ENCODE data around the gene TRIM63. TPM values are rescaled to one million over a fixed set of nuclear protein-coding genes. Genes with fewer than 3 reads are reported as not detected.

TRIM63 gene
- polyA plus RNA-seq, 1 of the 3 experiments (the other 2 are of a cell fraction), result not detected

- POLR2A ChIA-PET, result interaction anchor here (1.0 kb wide), 1 partner anchor 13 kb away, joined by 3 read pairs; no protein-coding TSS in a partner anchor
- Histone ChIP-seq H3F3A (replicated peaks; ENCODE audit: insufficient read depth) (no peaks in the 10 kb centered on the region), H3K4me3 (ENCODE audit: low read depth in 2 of 2, low read length in 1 of 2) (no peak overlapping the region), H3K4me2 (no peak overlapping the region), H3K27me3 (ENCODE audit: insufficient read depth) (no peaks in the 10 kb centered on the region), H4K20me1 (ENCODE audit: insufficient read depth) (no peaks in the 10 kb centered on the region), H2AFZ (ENCODE audit: low read depth) (no peak overlapping the region), H3K36me3 (replicated peaks in 1 of 2; ENCODE audit: control insufficient read depth in 1 of 2, insufficient read depth in 2 of 2, low read length in 1 of 2) (peaks cover 15 to 23% of the 10 kb centered on the region in 2 experiments), H3K27ac (ENCODE audit: low read depth in 2 of 2, low read length in 1 of 2) (no peak overlapping the region), H3K9me3 (no peaks in the 10 kb centered on the region), H3K9me2 (no peaks in the 10 kb centered on the region), H3K4me1 (ENCODE audit: control insufficient read depth in 1 of 2, insufficient read depth in 2 of 2, low read depth in 1 of 2, low read length in 1 of 2) (peaks cover 5 to 13% of the 10 kb centered on the region in 2 experiments), H3K79me2 (ENCODE audit: insufficient read depth) (peaks cover 24% of the 10 kb centered on the region), H3K9ac (no peak overlapping the region)
- 87% methylated on average over 12 of the region's 12 CpGs for WGBS (ENCODE audit: low lambda C conversion rate)
- CTCF ChIA-PET, result interaction anchor here (1.1 to 15.7 kb wide), 3 partner anchors 10 to 207 kb away, joined by 4 to 235 read pairs (median 7); no protein-coding TSS in a partner anchor
- TF ChIP-seq JUND (IDR thresholded peaks at IDR 0.05) (no peak), SMC3 (IDR thresholded peaks at IDR 0.05; ENCODE audit: low read depth, low read length) (no peak), POLR2AphosphoS5 (IDR thresholded peaks at IDR 0.05; ENCODE audit: low read depth, low read length) (no peak), TCF12 (IDR thresholded peaks at IDR 0.05) (no peak), EP300 (IDR thresholded peaks at IDR 0.05; ENCODE audit: borderline replicate concordance in 1 of 2, low read depth in 1 of 2, low read length in 1 of 2) (no peak), GATA2 (CRISPR knock-in tag; IDR thresholded peaks at IDR 0.05) (no peak), USF1 (IDR thresholded peaks at IDR 0.05; ENCODE audit: borderline replicate concordance, low read depth) (no peak), FOSL2 (IDR thresholded peaks at IDR 0.05; ENCODE audit: borderline replicate concordance, low read depth) (no peak), MXI1 (IDR thresholded peaks at IDR 0.05; ENCODE audit: low read depth, low read length) (no peak), EZH2phosphoT487 (IDR thresholded peaks at IDR 0.05; ENCODE audit: borderline replicate concordance, low read depth) (no peak), PBX3 (IDR thresholded peaks at IDR 0.05) (no peak), RCOR1 (IDR thresholded peaks at IDR 0.05; ENCODE audit: low read length) (no peak), ELF1 (IDR thresholded peaks at IDR 0.05) (no peak), ZBTB33 (IDR thresholded peaks at IDR 0.05; ENCODE audit: borderline replicate concordance, low read depth) (no peak), NFIC (IDR thresholded peaks at IDR 0.05; ENCODE audit: borderline replicate concordance) (no peak), REST (IDR thresholded peaks at IDR 0.05; ENCODE audit: low read depth, low read length) (no peak), FOXJ3 (CRISPR knock-in tag; IDR thresholded peaks at IDR 0.05) (no peak), GABPA (IDR thresholded peaks at IDR 0.05; ENCODE audit: low read depth) (no peak), FOXM1 (IDR thresholded peaks at IDR 0.05; ENCODE audit: low read depth) (no peak), USF2 (IDR thresholded peaks at IDR 0.05; ENCODE audit: borderline replicate concordance, low read depth, low read length) (no peak)
- no peak for DNase-seq
Measured at GRCh38 chr1:26114165-26114927, 46.9 kb upstream of the TRIM63 start.

All from SK-N-SH (cell line).